Small intestine (tissue), 7 donors: ENCODE measurements around the gene CCDC97. TPM values are rescaled to one million over a fixed set of nuclear protein-coding genes. Genes with fewer than 3 reads are reported as not detected.

Source experiments
- DNase-seq, 2 donors: peaks; one replicate each; pipeline versions ENCODE4 v3.0.0 to v3.0.0-alpha.2; 2013
- FAIRE-seq: peaks from 2 replicates; lab custom pipeline; 2012; peaks lifted over from hg19 to GRCh38; lab: Jason Lieb, UNC
- H3K27ac ChIP-seq, 3 donors: one replicate each; pipeline ENCODE4 v1.5.1; 2013; ENCODE audit warnings: low read length in 2 of 3, mild to moderate bottlenecking in 2 of 3, control low read depth in 1 of 3, inconsistent platforms in 1 of 3, low read depth in 1 of 3, moderate library complexity in 1 of 3
- H3K27me3 ChIP-seq, 3 donors: one replicate each; pipeline ENCODE4 v1.6.1; 2013; ENCODE audit warnings: low read length in 3 of 3, inconsistent platforms in 1 of 3; ENCODE audit not compliant: control insufficient read depth in 3 of 3, insufficient read depth in 3 of 3
- H3K36me3 ChIP-seq, 3 donors: one replicate each; pipeline ENCODE4 v1.6.1; 2013; ENCODE audit warnings: low read length in 3 of 3, inconsistent platforms in 1 of 3, low read depth in 1 of 3, mild to moderate bottlenecking in 1 of 3, moderate library complexity in 1 of 3; ENCODE audit not compliant: control insufficient read depth in 3 of 3, insufficient read depth in 2 of 3
- H3K4me1 ChIP-seq, 3 donors: one replicate each; pipeline ENCODE4 v1.6.1; 2013; ENCODE audit warnings: low read length in 2 of 3, inconsistent platforms in 1 of 3, low read depth in 1 of 3, mild to moderate bottlenecking in 1 of 3, moderate library complexity in 1 of 3; ENCODE audit not compliant: control insufficient read depth in 3 of 3, insufficient read depth in 2 of 3
- H3K4me3 ChIP-seq, 3 donors: one replicate each; pipeline ENCODE4 v1.5.1; 2013; ENCODE audit warnings: low read length in 3 of 3, control low read depth in 1 of 3, inconsistent platforms in 1 of 3, low read depth in 1 of 3, mild to moderate bottlenecking in 1 of 3, moderate library complexity in 1 of 3
- H3K9me3 ChIP-seq, 2 donors: one replicate each; pipeline ENCODE4 v1.6.1; 2013; ENCODE audit warnings: low read depth in 1 of 2, low read length in 1 of 2; ENCODE audit not compliant: control insufficient read depth in 2 of 2, insufficient read depth in 1 of 2
- WGBS, 3 donors: extraction: QIAGEN DNeasy Blood & Tissue Kit; methylation state at CpG; one replicate each; pipeline ENCODE4 v1.1.7; 2013; 5-methylcytosine and 5-hydroxymethylcytosine counted together
- polyA plus RNA-seq, 4 donors: library from polyadenylated mRNA; stranded (reverse) in 3 of 4; unstranded in 1 of 4; fragments of 200-250 nt in 3 of 4; fragments of 120-200 nt in 1 of 4; gene quantifications; one replicate each; pipeline versions ENCODE4 v1.2.1 to v1.2.3, GENCODE V29; 2013
- donor health status: healthy with polysubstance abuse.
- donor health status: control.
- donor health status: control.
- donor health status: Bipolar disorder and iron deficiency.
- donor health status: healthy.

The CCDC97 gene
- polyA plus RNA-seq, 4 donors: 11.1 to 26.1 (median 14.8) TPM

GRCh38 chr19:41330481-41330880 lies 20.5 kb downstream of the CCDC97 start:
- Histone ChIP-seq H3K4me1 (peaks cover 0 to 28% (median 4%) of the 10 kb centered on the region in 3 donors), H3K27me3 (peaks cover 0 to 40% (median 0%) of the 10 kb centered on the region in 3 donors), H3K9me3 (no peaks in the 10 kb centered on the region), H3K4me3 (no peak overlapping the region), H3K27ac (no peak overlapping the region), H3K36me3 (peaks cover 0 to 20% (median 6%) of the 10 kb centered on the region in 3 donors)
- FAIRE-seq: no peak
- 63 to 81% (median 69%) methylated on average over 3 to 4 of the region's 4 CpGs for WGBS, 3 donors
- no peak for DNase-seq

GRCh38 chr19:41330946-41331678 lies 21.1 kb downstream of the CCDC97 start:
- H3K4me1 ChIP-seq: peaks cover 0 to 22% (median 0%) of the 10 kb centered on the region in 3 donors
- no peak for DNase-seq
- peaks cover 0 to 33% (median 0%) of the 10 kb centered on the region in 3 donors for H3K27me3 ChIP-seq
- H3K4me3 ChIP-seq: no peak overlapping the region
- FAIRE-seq: no peak
- no peak overlapping the region for H3K27ac ChIP-seq
- H3K36me3 ChIP-seq: peaks cover 0 to 20% (median 6%) of the 10 kb centered on the region in 3 donors
- no peaks in the 10 kb centered on the region for H3K9me3 ChIP-seq
- 46 to 65% (median 55%) methylated on average over 30 to 47 of the region's 47 CpGs for WGBS, 3 donors

DNA sequence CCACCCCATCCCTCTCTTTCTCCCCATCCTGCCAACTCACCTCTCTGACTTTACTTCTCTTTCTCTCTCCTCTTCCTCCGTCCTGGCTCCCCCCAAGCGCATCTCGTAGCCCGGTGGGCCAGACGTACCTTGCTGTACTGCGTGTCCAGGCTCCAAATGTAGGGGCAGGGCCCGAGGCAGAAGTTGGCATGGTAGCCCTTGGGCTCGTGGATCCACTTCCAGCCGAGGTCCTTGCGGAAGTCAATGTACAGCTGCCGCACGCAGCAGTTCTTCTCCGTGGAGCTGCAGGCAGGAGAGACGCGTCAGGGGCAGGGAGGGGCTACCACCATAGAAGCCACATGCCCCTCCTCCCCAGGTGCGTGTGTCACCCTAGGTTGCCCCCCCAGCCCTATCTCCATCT lies 22.0 kb downstream of the CCDC97 start:
- Histone ChIP-seq H3K36me3 (peaks cover 0 to 20% (median 6%) of the 10 kb centered on the region in 3 donors), H3K27ac (no peak overlapping the region), H3K9me3 (no peaks in the 10 kb centered on the region), H3K4me3 (no peak overlapping the region), H3K4me1 (peaks cover 0 to 13% (median 0%) of the 10 kb centered on the region in 3 donors), H3K27me3 (peaks cover 0 to 24% (median 0%) of the 10 kb centered on the region in 3 donors)
- no peak for DNase-seq
- 86 to 90% (median 88%) methylated on average over 16 of the region's 16 CpGs for WGBS, 3 donors
- FAIRE-seq: no peak

GRCh38 chr19:41332468-41332867 lies 22.5 kb downstream of the CCDC97 start:
- FAIRE-seq: no peak
- H3K4me1 ChIP-seq: peaks cover 0 to 8% (median 0%) of the 10 kb centered on the region in 3 donors

DNA sequence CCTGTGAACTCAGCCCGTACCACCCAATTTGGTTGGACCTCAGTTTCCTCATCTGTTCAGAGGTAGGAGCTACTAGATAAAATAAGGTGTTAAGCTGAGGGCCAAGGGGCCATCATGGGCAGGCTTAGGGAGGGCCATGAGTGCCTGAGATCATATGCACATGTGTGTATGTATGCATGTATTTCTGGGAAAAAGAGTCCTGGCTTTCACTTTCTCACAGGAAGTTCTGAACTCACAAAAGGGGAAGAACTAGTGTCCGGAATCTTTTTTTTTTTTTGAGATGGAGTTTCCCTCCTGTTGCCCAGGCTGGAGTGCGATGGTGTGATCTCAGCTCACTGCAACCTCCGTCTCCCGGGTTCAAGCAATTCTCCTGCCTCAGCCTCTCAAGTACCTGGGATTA lies 24.8 kb downstream of the CCDC97 start:
- Histone ChIP-seq H3K36me3 (peaks cover 0 to 13% (median 6%) of the 10 kb centered on the region in 3 donors), H3K27me3 (peaks cover 0 to 17% (median 0%) of the 10 kb centered on the region in 3 donors)
- WGBS, 3 donors: 66 to 68% (median 68%) methylated on average over 5 of the region's 5 CpGs

More at GRCh38 chr19:41332468-41332867, 22.5 kb downstream of the CCDC97 start:
- H3K36me3 ChIP-seq: peaks cover 0 to 20% (median 6%) of the 10 kb centered on the region in 3 donors
- no peaks in the 10 kb centered on the region for H3K9me3 ChIP-seq
- H3K27me3 ChIP-seq: peaks cover 0 to 20% (median 0%) of the 10 kb centered on the region in 3 donors
- H3K4me3 ChIP-seq: no peak overlapping the region
- DNase-seq: no peak
- H3K27ac ChIP-seq: no peak overlapping the region
- 71 to 87% (median 75%) methylated on average over 5 of the region's 5 CpGs for WGBS, 3 donors

DNA sequence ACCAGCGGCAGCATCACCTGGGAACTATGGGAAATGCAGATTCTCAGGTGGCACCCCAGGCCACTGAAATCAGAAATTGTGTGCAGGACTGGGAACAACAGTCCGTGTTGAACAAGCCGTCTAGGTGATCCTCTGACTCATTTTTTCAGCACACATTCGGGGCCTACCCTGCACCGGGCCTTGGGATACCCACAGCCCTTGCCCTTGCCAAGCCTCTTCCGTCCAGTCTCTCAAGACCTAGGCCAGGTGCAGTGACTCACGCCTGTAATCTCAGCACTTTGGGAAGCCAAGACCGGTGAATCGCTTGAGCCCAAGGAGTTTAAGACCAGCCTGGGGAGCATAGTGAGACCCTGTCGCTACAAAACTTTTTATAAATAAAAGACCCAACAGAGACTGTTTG lies 25.5 kb downstream of the CCDC97 start:
- 89 to 94% (median 91%) methylated on average over 10 of the region's 10 CpGs for WGBS, 3 donors
- no peak for DNase-seq
- H3K27me3 ChIP-seq: peaks cover 0 to 15% (median 0%) of the 10 kb centered on the region in 3 donors

More for the DNA sequence above, 24.8 kb downstream of the CCDC97 start:
- FAIRE-seq: no peak
- H3K4me1 ChIP-seq: no peaks in the 10 kb centered on the region
- no peak for DNase-seq
- H3K9me3 ChIP-seq: no peaks in the 10 kb centered on the region
- H3K4me3 ChIP-seq: no peak overlapping the region
- H3K27ac ChIP-seq: peak overlapping the region in 1 of 3 donors; percentile 62

GRCh38 chr19:41339936-41340335 lies 30.0 kb downstream of the CCDC97 start:
- FAIRE-seq: no peak

More for the DNA sequence above, 25.5 kb downstream of the CCDC97 start:
- Histone ChIP-seq H3K36me3 (peaks cover 0 to 13% (median 6%) of the 10 kb centered on the region in 3 donors), H3K9me3 (no peaks in the 10 kb centered on the region), H3K4me3 (no peak overlapping the region), H3K27ac (no peak overlapping the region), H3K4me1 (no peaks in the 10 kb centered on the region)
- no peak for FAIRE-seq

DNA sequence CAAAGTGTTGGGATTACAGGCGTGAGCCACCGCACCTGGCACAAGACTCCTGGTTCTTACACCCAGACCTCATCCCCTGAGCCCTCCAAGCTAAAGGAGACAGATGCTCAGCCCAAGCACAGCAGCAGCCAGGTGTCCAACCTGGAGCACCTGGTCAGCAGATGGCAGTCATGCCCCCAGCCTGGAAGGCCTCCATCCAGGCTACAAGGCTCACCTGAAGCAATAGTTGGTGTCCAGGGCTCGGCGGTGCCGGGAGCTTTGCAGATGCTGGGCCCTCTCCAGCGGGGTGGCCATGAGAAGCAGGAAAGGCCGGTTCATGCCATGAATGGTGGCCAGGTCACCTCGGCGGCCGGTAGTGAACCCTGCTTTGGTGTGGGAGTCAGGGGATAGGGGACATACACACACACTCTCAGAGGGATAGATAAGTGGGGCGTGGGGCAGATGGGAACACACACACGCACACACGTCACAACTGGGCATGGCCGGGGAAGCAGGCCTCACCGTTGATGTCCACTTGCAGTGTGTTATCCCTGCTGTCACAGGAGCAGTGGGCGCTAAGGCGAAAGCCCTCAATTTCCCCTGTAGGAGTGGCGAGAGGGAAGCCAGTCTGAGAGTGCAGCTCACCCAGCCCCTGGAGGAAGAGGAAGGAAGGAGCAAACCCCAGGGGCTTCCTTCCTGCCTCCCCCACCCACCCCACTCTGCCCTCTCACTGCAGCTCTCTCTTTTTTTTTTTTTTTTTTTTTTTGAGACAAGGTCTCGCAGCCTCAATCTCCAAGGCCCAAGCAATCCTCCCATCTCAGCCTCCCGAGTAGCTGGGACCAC lies 31.9 kb downstream of the CCDC97 start:
- no peak for FAIRE-seq
- H3K27ac ChIP-seq: no peak overlapping the region

More at GRCh38 chr19:41339936-41340335, 30.0 kb downstream of the CCDC97 start:
- WGBS, 3 donors: 92 to 97% (median 94%) methylated on average over 5 of the region's 5 CpGs
- no peaks in the 10 kb centered on the region for H3K4me1 ChIP-seq
- H3K27me3 ChIP-seq: no peaks in the 10 kb centered on the region
- no peak overlapping the region for H3K27ac ChIP-seq
- DNase-seq: no peak
- H3K36me3 ChIP-seq: peaks cover 0 to 14% (median 2%) of the 10 kb centered on the region in 3 donors
- H3K9me3 ChIP-seq: no peaks in the 10 kb centered on the region
- no peak overlapping the region for H3K4me3 ChIP-seq

More for the DNA sequence above, 31.9 kb downstream of the CCDC97 start:
- Histone ChIP-seq H3K36me3 (peaks cover 0 to 15% (median 2%) of the 10 kb centered on the region in 3 donors), H3K4me1 (no peaks in the 10 kb centered on the region), H3K9me3 (no peaks in the 10 kb centered on the region), H3K27me3 (no peaks in the 10 kb centered on the region), H3K4me3 (no peak overlapping the region)
- WGBS, 3 donors: 64 to 77% (median 70%) methylated on average over 20 of the region's 20 CpGs
- peak; percentile 47 to 61 for DNase-seq
